Measurements from ENCODE around the gene TCF23.
"Not testable (repeated sequence)": the region's sequence is repeated elsewhere in the genome, so short reads cannot be mapped to it uniquely, and the experiment has no call there.

Gene TCF23

DNA sequence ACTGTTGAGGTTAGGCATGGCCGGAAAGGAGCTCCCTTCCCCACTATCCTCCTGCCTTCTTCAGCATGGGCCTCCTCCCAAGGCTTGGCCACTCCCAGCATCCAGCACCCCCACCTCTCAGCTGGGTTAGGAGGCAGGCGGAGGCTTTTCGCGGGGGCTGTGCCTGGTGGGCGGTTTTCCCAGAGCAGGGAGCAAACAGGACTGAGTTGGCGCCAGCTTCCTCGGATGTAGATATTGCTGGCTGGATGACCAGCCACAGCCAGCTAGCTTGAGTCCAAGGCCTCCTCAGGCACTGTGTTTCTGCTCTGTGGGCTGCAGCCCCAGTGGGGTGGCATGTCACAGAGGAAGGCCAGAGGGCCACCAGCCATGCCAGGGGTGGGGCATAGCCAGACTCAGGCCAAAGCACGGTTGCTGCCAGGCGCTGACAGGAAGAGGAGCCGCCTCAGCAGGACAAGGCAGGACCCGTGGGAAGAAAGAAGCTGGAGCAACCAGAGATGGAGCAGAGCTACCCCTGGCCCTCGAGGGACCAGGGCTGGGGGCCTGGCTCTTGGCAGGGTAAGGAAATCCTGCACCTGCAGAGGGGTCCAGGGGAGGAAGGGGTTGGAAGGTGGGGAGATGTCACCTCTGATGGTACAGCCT lies at the start of gene TCF23:
Gene TCF23, plus strand, starts transcription at position 204 of the 639 bp plus-strand sequence. Its CDS starts 130 bp downstream, at position 334.
- no peak for DNase-seq

GRCh38 chr2:27099334-27099955 lies 49.4 kb upstream of the TCF23 start:
- DNase-seq, result no peak

DNA sequence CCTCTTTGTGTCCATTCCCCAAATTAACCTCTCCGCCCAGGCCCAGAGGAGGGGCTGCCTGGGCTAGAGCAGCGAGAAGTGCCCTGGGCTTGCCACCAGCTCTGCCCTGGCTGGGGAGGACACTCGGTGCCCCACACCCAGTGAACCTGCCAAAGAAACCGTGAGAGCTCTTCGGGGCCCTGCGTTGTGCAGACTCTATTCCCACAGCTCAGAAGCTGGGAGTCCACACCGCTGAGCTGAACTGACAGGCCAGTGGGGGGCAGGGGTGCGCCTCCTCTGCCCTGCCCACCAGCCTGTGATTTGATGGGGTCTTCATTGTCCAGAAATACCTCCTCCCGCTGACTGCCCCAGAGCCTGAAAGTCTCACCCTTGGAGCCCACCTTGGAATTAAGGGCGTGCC lies 48.8 kb upstream of the TCF23 start:
- no peak for DNase-seq

GRCh38 chr2:27102329-27102728 lies 46.5 kb upstream of the TCF23 start:
- DNase-seq, result no peak

- DNase-seq, result no peak
Measured at GRCh38 chr2:27105981-27106380, 42.8 kb upstream of the TCF23 start.

GRCh38 chr2:27108221-27108620 lies 40.6 kb upstream of the TCF23 start:
- DNase-seq, result no peak

DNA sequence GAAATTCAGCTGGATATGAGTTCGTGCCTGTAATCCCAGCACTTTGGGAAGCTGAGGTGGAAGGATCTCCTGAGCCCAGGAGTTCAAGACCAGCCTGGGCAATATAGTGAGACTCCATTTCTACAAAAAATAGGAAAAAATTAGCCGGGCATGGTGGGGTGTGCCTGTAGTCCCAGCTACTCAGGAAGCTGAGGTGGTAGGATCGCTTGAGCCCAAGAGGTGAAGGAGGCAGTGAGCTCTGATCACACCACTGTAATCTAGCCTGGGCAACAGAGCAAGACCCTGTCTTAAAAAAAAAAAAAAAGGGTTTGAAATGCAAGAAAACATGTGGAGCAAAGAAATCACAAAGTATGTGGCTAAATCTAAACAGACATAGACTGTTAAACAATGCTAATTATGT lies 39.7 kb upstream of the TCF23 start:
- DNase-seq, result no peak

DNA sequence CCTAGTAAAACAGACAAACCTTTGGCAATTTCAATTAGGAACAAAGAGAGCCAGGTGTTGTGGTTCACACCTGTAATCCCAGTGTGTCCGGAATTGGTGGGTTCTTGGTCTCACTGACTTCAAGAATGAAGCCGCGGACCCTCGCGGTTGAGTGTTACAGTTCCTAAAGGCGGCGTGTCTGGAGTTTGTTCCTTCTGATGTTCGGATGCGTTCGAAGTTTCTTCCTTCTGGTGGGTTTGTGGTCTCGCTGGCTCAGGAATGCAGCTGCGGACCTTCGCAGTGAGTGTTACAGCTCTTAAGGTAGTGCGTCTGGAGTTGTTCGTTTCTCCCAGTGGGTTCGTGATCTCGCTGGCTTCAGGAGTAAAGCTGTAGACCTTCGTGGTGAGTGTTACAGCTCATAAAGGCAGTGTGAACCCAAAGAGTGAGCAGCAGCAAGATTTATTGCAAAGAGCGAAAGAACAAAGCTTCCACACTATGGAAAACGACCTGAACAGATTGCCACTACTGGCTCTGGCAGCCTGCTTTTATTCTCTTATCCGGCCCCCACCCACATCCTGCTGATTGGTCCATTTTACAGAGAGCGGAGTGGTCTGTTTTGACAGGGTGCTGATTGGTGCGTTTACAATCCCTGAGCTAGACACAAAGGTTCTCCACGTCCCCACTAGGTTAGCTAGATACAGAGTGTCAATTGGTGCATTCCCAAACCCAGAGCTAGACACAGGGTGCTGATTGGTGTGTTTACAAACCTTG lies 38.0 kb upstream of the TCF23 start:
- DNase-seq, result not testable (repeated sequence)

GRCh38 chr2:27111392-27112078 lies 37.3 kb upstream of the TCF23 start:
- not testable (repeated sequence) for DNase-seq

GRCh38 chr2:27115519-27115918 lies 33.3 kb upstream of the TCF23 start:
- DNase-seq, result peak; percentile 19

GRCh38 chr2:27117995-27118524 lies 30.7 kb upstream of the TCF23 start:
- no peak for DNase-seq

- no peak for DNase-seq
Measured at GRCh38 chr2:27118525-27119329, 30.1 kb upstream of the TCF23 start, which contains the start of gene CGREF1. Gene CGREF1, minus strand, starts transcription at chr2:27119128. Its CDS starts 14,762 bp downstream, at chr2:27104366.

DNA sequence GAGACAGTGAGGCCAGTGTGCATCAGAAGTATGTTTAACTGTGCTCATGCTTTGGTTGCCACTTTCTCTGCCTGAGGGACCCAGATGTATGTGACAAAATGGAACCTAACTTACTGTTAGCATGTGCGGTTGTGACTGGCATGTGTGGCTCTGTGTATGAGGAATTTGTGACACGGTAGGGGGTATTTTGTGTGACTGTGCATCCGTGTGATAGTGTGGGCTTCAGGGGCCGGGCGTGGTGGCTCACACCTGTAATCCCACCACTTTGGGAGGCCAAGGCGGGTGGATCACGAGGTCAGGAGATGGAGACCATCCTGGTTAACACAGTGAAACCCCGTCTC lies 29.5 kb upstream of the TCF23 start:
- DNase-seq, result not testable (repeated sequence)

GRCh38 chr2:27121906-27122305 lies 26.9 kb upstream of the TCF23 start:
- DNase-seq, result no peak

GRCh38 chr2:27122791-27123190 lies 26.0 kb upstream of the TCF23 start:
- no peak for DNase-seq

DNA sequence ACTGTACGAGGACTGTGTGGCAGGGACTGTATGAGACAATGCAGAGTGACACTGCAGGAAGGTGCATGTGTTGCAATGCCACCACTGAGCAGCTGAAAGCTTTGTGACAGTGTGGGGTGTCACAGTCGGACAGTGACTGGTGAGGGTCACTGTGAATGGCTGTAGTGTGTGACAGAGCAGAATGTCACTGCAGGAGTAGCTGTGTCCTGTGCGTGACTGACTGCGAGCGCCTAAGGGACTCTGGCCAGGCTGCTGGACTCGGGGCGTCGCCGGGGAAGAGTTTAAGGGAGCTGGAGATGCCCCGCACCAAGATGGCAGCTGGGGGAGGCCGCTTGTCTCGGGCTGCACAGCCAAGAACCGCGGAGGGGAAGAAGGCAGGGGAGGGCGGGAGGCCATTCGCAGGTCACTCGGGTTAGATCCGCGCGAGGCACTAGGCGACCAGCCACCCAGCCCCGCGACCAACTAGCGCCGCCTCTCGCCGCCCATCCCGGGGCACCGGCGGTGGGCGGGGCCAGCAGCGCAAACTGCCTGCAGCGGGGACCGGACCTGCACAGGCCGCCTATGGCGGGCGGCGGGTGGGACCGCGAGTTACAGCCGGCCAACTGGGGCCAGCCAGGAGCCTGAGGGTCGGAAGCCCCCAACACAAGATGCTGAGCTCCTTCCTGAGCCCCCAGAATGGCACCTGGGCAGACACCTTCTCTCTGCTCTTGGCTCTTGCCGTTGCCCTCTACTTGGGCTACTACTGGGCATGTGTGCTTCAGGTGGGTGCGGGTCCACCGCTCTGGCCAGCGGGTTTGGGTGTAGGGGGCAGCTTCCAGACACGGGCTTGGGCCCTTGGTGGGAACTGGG lies 25.3 kb upstream of the TCF23 start, which contains the start of gene ABHD1:
Gene ABHD1, plus strand, starts transcription at position 514 of the 849 bp plus-strand sequence. Its CDS starts 134 bp downstream, at position 648.
- DNase-seq, result no peak

DNA sequence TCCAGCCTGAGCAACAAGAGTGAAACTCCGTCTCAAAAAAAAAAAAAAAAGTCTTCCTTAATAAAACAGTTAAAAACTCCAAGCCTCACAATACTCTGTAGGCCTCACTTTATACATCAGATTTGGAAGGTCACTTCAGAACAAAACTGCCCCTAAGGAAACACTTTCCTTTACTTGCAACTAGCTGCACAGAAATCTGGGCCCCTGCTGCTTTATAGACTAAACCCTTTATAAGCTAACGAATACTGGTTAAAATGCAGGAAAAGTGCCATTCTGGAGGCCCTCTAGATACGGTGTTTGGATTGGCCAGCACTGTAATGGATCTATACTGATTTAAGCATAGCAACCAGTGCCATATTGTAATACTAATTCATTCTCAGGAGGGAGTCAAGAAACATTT lies 23.7 kb upstream of the TCF23 start:
- no peak for DNase-seq

DNA sequence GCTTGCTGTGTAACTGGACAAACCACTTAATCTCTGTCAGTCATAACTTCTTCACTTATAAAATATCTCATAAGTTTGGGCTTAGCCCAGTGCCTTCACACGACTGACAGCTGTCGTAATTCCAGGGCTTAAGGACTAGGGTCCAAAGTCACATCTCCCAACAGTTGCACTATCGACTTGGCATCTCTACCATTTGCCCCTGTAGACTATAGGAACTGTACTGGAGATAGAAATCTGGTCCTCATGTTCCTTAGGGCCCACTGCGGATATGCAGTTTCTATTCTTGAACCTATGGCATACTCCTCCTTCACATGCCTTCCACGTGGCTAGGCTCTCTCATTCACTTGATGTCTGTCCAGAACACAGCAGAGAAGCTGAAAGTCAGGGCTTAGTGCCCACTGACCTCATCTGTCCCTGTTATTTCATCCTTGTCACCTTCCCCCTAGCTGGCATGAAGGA lies 22.5 kb upstream of the TCF23 start:
- no peak for DNase-seq

DNA sequence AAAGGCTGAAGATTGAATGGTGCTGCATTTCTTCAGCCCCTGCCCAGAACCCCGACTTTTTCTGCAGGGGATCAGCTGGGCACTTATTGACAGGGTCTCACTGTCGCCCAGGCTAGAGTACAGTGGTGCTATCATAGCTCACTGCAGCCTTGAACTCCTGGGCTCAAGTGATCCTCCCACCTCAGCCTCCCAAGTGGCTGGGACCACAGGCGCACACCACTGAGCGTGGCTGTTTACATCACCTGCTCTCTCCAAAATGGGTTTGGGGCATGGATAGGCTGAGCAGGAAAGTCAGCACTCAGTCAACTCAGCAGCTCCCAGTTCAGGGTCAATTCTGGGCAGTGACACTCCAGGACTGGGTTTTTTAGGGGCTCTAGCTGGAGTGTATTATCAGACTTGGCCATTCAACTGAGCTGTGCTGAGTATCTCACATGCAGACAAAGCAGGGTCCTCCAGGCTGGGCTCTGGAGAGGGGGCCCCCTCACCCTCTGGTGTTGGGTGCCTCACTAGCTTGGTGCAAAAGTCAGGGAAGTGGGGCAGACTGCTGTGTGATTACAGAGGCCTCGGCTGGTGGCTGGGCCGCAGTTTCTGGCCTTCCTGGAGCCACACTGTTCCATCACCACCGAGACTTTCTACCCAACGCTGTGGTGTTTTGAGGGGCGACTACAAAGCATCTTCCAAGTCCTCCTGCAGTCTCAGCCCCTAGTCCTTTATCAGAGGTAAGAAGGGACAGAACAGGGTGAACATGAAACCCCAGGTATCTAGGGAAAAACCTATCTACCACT lies 20.7 kb upstream of the TCF23 start:
- DNase-seq, result no peak
